Upper lobe of left lung (tissue), 4 donors: Measurements from ENCODE around the gene CYFIP1.

Source experiments
- EP300 ChIP-seq, 4 donors: sonication (generic); formaldehyde crosslinking; IDR thresholded peaks; one replicate each; pipeline ENCODE4 v1.5.1; 2017; ENCODE audit warnings: antibody characterized with exemption in 4 of 4, control low read depth in 2 of 4
- POLR2A ChIP-seq, 4 donors: fragments of 450-650 bp; IDR thresholded peaks; one replicate each; pipeline ENCODE4 v1.5.1; 2016 to 2017; ENCODE audit warnings: antibody characterized with exemption in 4 of 4, mild to moderate bottlenecking in 2 of 4
- POLR2AphosphoS5 ChIP-seq, 2 donors: sonication (generic); formaldehyde crosslinking; IDR thresholded peaks; one replicate each; pipeline ENCODE4 v1.5.1; 2017; ENCODE audit warnings: antibody characterized with exemption in 2 of 2
- TF ChIP-seq, protein P1 (sequence below), 6 experiments: fragments of 450-650 bp in 4 of 6; fragments of 200-600 bp in 2 of 6; sonication (generic) in 2 of 6; IDR thresholded peaks; one replicate each; pipeline ENCODE4 v1.5.1; 2016 to 2019; ENCODE audit warnings: antibody characterized with exemption in 6 of 6

DNA sequence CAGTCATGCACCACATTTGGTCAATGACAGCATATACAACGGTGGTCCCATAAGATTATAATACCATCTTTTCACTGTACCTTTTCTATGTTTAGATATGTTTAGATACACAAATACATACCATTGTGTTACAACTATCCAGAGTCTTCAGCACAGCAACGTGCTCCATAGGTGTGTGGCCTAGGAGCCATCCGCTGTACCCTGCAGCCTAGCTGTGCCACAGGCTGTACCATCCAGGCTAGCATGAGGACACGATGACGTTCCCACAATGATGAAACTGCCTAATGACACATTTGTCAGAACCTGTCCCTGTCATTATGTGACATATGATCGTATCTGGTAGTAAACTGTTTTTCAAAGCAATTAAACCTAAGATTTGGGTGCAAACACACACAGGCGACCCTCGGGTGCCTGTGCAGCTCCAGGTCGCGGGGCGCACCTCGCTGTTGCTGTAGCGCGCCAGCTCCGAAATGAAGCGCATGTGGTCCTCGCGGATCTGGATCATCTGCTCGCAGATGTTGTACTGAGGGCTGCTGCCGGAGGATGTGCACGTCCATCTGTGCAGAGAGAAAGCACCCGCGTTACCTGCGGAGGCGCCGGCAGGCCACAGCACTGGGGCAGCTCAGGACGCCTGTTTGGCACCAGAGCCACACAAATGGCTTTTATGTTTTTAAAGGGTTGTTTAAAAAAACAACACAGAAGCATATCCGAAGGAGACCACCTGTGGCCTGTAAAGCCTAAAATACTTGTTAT lies 48.2 kb downstream of the CYFIP1 start:
- TF ChIP-seq, protein P1, sequence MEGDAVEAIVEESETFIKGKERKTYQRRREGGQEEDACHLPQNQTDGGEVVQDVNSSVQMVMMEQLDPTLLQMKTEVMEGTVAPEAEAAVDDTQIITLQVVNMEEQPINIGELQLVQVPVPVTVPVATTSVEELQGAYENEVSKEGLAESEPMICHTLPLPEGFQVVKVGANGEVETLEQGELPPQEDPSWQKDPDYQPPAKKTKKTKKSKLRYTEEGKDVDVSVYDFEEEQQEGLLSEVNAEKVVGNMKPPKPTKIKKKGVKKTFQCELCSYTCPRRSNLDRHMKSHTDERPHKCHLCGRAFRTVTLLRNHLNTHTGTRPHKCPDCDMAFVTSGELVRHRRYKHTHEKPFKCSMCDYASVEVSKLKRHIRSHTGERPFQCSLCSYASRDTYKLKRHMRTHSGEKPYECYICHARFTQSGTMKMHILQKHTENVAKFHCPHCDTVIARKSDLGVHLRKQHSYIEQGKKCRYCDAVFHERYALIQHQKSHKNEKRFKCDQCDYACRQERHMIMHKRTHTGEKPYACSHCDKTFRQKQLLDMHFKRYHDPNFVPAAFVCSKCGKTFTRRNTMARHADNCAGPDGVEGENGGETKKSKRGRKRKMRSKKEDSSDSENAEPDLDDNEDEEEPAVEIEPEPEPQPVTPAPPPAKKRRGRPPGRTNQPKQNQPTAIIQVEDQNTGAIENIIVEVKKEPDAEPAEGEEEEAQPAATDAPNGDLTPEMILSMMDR (IDR thresholded peaks at IDR 0.05) = no peak
- TF ChIP-seq EP300 (IDR thresholded peaks at IDR 0.05) = no peak
- TF ChIP-seq POLR2A (IDR thresholded peaks at IDR 0.05) = no peak
- no peak for TF ChIP-seq POLR2AphosphoS5 (IDR thresholded peaks at IDR 0.05)
